Measurements from ENCODE around the gene OR6S1. TPM values are rescaled to one million over a fixed set of nuclear protein-coding genes. Genes with fewer than 3 reads are reported as not detected.

OR6S1 gene
- total and polyA plus RNA-seq, 2 experiments from 2014 or later, result not detected

- no peaks in the 10 kb centered on the region for H3K9me3 ChIP-seq (ENCODE audit: low read depth)
- peaks cover 3% of the 10 kb centered on the region for H3K4me1 ChIP-seq (ENCODE audit: insufficient read depth)
- no peaks in the 10 kb centered on the region for H3K79me2 ChIP-seq
- no peak for DNase-seq (ENCODE audit: low spot score)
- H2AFZ ChIP-seq, result no peak overlapping the region
- H3K4me2 ChIP-seq, result no peak overlapping the region
- H3K27me3 ChIP-seq, result no peaks in the 10 kb centered on the region
- TF ChIP-seq EZH2 (IDR thresholded peaks at IDR 0.05; ENCODE audit: borderline replicate concordance) (no peak), CTCF (IDR thresholded peaks at IDR 0.05; ENCODE audit: poor library complexity) (no peak), EZH2phosphoT487 (IDR thresholded peaks at IDR 0.05; ENCODE audit: low read depth, severe bottlenecking, unreplicated experiment) (no peak)
- H3K4me3 ChIP-seq, result no peak overlapping the region
- WGBS (ENCODE audit: low lambda C conversion rate, missing lambda C conversion rate), result 72% methylated on average over 5 of the region's 5 CpGs
- no peaks in the 10 kb centered on the region for H3K9me2 ChIP-seq (replicated peaks; ENCODE audit: insufficient read depth)
- H4K20me1 ChIP-seq (ENCODE audit: insufficient read depth, poor library complexity, severe bottlenecking), result no peaks in the 10 kb centered on the region
- no peak overlapping the region for H3K27ac ChIP-seq
- no peaks in the 10 kb centered on the region for H3K36me3 ChIP-seq (replicated peaks; ENCODE audit: insufficient read depth, low read depth)
Measured at GRCh38 chr14:20615996-20616395, 25.5 kb downstream of the OR6S1 start.

DNA sequence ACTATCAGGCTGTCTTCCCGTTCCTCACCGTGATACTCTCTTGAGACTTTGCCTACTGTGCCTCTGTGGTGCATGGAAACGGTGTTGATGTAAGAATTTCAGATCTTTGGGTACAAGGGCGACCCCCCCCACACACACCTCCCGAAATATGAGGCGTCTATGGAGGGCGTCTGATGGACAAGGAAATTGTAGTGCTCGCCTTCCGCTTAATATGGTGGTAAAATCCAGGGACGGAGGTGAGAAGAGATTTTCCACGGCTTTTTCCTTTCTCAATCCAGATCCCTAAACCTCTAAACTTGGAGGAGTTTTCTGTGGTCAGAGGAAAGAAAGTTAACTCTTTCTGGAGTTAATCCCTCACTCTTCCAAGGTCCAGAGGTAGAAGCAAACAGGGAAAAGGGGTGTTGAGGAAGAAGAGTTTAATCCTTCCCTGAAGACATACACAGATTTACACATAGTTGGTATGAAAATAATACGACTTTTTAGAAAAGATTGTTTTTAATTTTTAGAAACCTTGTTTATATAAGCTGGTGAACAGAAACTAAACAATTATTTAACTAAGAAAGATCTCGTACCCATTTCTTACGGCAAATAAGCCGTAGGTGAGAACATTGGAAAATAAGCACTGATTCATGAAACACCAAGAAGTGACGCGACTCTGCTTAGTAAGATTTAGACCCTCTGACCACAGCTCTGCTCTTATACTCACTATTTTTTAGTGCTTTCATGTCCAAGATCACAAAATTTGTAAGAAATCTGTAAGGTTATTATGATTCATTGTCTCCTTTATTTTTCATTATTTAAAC lies 27.3 kb downstream of the OR6S1 start:
- no peaks in the 10 kb centered on the region for H3K79me2 ChIP-seq
- H3K27me3 ChIP-seq, result no peaks in the 10 kb centered on the region
- no peak for TF ChIP-seq CTCF (IDR thresholded peaks at IDR 0.05; ENCODE audit: poor library complexity)
- no peak for TF ChIP-seq EZH2 (IDR thresholded peaks at IDR 0.05; ENCODE audit: borderline replicate concordance)
- TF ChIP-seq EZH2phosphoT487 (IDR thresholded peaks at IDR 0.05; ENCODE audit: low read depth, severe bottlenecking, unreplicated experiment), result no peak
- no peaks in the 10 kb centered on the region for H3K36me3 ChIP-seq (replicated peaks; ENCODE audit: insufficient read depth, low read depth)
- peak overlapping the region; percentile 54 for H2AFZ ChIP-seq
- H3K9me2 ChIP-seq (replicated peaks; ENCODE audit: insufficient read depth), result no peaks in the 10 kb centered on the region
- H3K4me3 ChIP-seq, result peak overlapping the region; percentile 63
- H3K4me2 ChIP-seq, result peak overlapping the region; percentile 75
- H3K9me3 ChIP-seq (ENCODE audit: low read depth), result no peaks in the 10 kb centered on the region
- DNase-seq (ENCODE audit: low spot score), result no peak
- H3K4me1 ChIP-seq (ENCODE audit: insufficient read depth), result peaks cover 3% of the 10 kb centered on the region
- H3K27ac ChIP-seq, result peak overlapping the region; percentile 88
- no peaks in the 10 kb centered on the region for H4K20me1 ChIP-seq (ENCODE audit: insufficient read depth, poor library complexity, severe bottlenecking)
- 18% methylated on average over 17 of the region's 17 CpGs for WGBS (ENCODE audit: low lambda C conversion rate, missing lambda C conversion rate)

DNA sequence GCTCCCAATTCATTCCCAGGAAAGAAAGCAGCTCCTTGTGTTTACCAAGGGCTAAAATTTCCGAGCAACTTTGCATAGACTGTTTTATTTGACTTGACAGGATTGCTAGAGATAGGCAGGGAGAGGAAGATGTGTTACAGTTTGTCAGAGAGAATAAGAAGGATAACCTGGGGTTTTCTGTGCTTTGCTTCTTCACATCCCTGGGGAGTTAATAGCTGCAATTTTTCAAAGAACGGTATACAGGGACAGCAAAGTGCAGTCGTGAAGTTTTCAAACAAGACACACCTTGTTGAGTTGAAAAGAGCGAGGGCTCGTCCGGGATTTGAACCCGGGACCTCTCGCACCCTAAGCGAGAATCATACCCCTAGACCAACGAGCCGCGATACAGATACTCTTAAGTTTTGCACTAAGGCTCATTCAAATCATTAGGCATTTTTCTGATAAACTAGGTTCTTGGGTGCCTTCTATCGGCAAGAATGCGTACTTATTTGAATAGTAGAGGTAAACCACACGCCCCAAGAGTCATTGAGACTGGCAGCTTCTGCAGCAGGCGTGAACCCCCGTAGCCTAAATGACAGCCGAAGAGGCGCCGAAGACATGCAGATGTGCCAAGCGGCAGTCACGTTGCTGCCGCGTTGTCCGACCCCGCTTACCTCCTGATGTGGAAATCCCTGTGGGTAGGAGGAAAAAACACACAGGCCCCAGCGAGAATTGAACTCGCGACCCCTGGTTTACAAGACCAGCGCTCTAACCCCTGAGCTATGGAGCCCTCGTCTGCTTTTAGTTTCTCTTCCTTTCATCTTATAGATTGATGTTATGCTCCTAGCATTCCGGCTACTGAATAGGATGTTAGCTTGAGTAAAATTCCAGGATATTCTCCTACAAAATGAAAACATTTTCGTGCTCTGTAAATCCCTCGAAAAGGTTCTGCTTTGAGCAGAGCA lies 28.1 kb downstream of the OR6S1 start:
- Histone ChIP-seq H2AFZ (peak overlapping the region; percentile 54), H3K36me3 (replicated peaks; ENCODE audit: insufficient read depth, low read depth) (no peaks in the 10 kb centered on the region), H3K79me2 (no peaks in the 10 kb centered on the region), H3K4me2 (peak overlapping the region; percentile 75), H3K9me2 (replicated peaks; ENCODE audit: insufficient read depth) (no peaks in the 10 kb centered on the region), H4K20me1 (ENCODE audit: insufficient read depth, poor library complexity, severe bottlenecking) (no peaks in the 10 kb centered on the region), H3K27ac (peak overlapping the region; percentile 88), H3K4me1 (ENCODE audit: insufficient read depth) (peaks cover 3% of the 10 kb centered on the region), H3K4me3 (peak overlapping the region; percentile 63), H3K27me3 (no peaks in the 10 kb centered on the region), H3K9me3 (ENCODE audit: low read depth) (no peaks in the 10 kb centered on the region)
- 1% methylated on average over 34 of the region's 34 CpGs for WGBS (ENCODE audit: low lambda C conversion rate, missing lambda C conversion rate)
- DNase-seq (ENCODE audit: low spot score), result peak; percentile 95
- TF ChIP-seq EZH2phosphoT487 (IDR thresholded peaks at IDR 0.05; ENCODE audit: low read depth, severe bottlenecking, unreplicated experiment) (no peak), CTCF (IDR thresholded peaks at IDR 0.05; ENCODE audit: poor library complexity) (peak; percentile 72)

All from hepatocyte (in vitro differentiated cells).